ENCODE data around the gene ST7L.

DNA sequence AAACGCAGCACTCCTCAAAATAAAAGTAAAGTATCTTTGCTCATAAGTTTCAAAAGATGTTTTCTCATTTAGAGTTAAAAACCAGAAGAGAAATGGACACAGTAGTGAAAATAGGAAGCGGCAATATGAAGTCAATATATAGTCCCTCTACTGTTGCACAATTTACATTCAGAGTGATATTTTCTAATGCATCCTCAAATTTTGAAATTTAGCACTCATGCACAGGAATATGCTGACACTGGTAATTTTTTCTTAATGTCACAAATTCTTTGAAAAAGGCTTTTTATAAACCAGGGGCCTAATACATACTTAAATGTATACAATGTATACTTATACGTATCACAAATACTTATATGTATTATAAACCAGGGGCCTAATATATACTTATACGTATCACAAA lies 19.5 kb downstream of the ST7L start:
- TF ChIP-seq, protein P1, sequence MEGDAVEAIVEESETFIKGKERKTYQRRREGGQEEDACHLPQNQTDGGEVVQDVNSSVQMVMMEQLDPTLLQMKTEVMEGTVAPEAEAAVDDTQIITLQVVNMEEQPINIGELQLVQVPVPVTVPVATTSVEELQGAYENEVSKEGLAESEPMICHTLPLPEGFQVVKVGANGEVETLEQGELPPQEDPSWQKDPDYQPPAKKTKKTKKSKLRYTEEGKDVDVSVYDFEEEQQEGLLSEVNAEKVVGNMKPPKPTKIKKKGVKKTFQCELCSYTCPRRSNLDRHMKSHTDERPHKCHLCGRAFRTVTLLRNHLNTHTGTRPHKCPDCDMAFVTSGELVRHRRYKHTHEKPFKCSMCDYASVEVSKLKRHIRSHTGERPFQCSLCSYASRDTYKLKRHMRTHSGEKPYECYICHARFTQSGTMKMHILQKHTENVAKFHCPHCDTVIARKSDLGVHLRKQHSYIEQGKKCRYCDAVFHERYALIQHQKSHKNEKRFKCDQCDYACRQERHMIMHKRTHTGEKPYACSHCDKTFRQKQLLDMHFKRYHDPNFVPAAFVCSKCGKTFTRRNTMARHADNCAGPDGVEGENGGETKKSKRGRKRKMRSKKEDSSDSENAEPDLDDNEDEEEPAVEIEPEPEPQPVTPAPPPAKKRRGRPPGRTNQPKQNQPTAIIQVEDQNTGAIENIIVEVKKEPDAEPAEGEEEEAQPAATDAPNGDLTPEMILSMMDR (IDR thresholded peaks at IDR 0.05; ENCODE audit: low read length), result no peak
- TF ChIP-seq EZH2 (optimal IDR thresholded peaks at IDR 0.05; ENCODE audit: low read depth, low read length), result no peak
- TF ChIP-seq EZH2phosphoT487 (IDR thresholded peaks at IDR 0.05; ENCODE audit: low read length), result no peak
